ENCODE data around the gene CDK10. TPM values are rescaled to one million over a fixed set of nuclear protein-coding genes. Genes with fewer than 3 reads are reported as not detected.

The CDK10 gene
- total and polyA plus RNA-seq, 9 of the 15 experiments (the other 6 are each of a cell fraction or from before 2014, with no cell fraction given), result 2.0 to 85.1 (median 40.1) TPM

DNA sequence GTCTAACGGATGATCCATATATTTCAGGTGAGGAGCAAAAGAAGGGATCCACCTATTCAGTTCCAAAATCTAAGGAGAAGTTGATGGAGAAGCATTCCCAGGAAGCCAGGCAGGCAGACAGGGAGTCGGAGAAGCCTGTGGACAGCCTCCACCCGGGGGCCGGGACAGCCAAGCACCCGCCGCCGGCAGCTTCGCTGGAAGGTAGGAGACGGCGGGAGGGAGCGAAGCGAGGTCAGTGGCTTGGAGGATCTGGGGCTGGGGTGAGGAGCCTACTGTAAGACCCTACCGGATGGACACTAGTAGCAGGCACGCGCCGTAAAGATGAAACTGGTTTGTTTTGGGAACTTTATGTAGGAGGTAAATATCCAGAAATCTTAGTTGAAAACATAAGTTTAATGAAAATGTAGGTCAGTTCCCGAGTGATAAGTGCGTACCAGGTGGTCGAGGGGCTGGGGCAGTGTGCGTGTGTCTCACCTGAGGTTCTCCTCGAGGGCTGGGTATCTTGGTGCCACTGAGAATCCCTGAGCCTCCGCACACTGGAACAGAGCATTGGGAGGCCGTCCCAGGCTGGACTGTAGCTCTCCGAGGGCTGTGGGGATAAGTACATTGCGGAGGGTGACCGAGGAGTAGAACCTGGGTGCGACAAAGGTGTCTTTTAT lies 28.1 kb upstream of the CDK10 start (continued):
- TF ChIP-seq NELFE (IDR thresholded peaks at IDR 0.05; ENCODE audit: insufficient read depth, insufficient read length), result no peak
- peak; percentile 16; the same call in 1 of the 2 replicates for TF ChIP-seq HDAC2 (IDR thresholded peaks at IDR 0.05)
- no peak for TF ChIP-seq PCBP1 (IDR thresholded peaks at IDR 0.05; ENCODE audit: low read depth, low read length, poor library complexity, severe bottlenecking)
- TF ChIP-seq, protein P1, sequence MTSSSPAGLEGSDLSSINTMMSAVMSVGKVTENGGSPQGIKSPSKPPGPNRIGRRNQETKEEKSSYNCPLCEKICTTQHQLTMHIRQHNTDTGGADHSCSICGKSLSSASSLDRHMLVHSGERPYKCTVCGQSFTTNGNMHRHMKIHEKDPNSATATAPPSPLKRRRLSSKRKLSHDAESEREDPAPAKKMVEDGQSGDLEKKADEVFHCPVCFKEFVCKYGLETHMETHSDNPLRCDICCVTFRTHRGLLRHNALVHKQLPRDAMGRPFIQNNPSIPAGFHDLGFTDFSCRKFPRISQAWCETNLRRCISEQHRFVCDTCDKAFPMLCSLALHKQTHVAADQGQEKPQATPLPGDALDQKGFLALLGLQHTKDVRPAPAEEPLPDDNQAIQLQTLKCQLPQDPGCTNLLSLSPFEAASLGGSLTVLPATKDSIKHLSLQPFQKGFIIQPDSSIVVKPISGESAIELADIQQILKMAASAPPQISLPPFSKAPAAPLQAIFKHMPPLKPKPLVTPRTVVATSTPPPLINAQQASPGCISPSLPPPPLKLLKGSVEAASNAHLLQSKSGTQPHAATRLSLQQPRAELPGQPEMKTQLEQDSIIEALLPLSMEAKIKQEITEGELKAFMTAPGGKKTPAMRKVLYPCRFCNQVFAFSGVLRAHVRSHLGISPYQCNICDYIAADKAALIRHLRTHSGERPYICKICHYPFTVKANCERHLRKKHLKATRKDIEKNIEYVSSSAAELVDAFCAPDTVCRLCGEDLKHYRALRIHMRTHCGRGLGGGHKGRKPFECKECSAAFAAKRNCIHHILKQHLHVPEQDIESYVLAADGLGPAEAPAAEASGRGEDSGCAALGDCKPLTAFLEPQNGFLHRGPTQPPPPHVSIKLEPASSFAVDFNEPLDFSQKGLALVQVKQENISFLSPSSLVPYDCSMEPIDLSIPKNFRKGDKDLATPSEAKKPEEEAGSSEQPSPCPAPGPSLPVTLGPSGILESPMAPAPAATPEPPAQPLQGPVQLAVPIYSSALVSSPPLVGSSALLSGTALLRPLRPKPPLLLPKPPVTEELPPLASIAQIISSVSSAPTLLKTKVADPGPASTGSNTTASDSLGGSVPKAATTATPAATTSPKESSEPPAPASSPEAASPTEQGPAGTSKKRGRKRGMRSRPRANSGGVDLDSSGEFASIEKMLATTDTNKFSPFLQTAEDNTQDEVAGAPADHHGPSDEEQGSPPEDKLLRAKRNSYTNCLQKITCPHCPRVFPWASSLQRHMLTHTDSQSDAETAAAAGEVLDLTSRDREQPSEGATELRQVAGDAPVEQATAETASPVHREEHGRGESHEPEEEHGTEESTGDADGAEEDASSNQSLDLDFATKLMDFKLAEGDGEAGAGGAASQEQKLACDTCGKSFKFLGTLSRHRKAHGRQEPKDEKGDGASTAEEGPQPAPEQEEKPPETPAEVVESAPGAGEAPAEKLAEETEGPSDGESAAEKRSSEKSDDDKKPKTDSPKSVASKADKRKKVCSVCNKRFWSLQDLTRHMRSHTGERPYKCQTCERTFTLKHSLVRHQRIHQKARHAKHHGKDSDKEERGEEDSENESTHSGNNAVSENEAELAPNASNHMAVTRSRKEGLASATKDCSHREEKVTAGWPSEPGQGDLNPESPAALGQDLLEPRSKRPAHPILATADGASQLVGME (CRISPR knock-in tag; IDR thresholded peaks at IDR 0.05), result 0 out of 2 replicates have a peak, but pooled peaks have one; percentile 26
- 0 out of 2 replicates have a peak, but pooled peaks have one; percentile 7 for TF ChIP-seq SMAD4 (CRISPR knock-in tag; conservative IDR thresholded peaks at IDR 0.05)
- 0 out of 2 replicates have a peak, but pooled peaks have one; percentile 2 for TF ChIP-seq CTBP1 (IDR thresholded peaks at IDR 0.05; ENCODE audit: borderline replicate concordance)
- no peak for TF ChIP-seq PURB (CRISPR knock-in tag; IDR thresholded peaks at IDR 0.05; ENCODE audit: low read depth)
- peak; percentile 15; the same call in 1 of the 2 replicates for TF ChIP-seq ZBTB9 (CRISPR knock-in tag; IDR thresholded peaks at IDR 0.05)
- TF ChIP-seq ELF4 (CRISPR knock-in tag; IDR thresholded peaks at IDR 0.05), result peak; percentile 17; the same call in 1 of the 2 replicates
- TF ChIP-seq, protein P2, sequence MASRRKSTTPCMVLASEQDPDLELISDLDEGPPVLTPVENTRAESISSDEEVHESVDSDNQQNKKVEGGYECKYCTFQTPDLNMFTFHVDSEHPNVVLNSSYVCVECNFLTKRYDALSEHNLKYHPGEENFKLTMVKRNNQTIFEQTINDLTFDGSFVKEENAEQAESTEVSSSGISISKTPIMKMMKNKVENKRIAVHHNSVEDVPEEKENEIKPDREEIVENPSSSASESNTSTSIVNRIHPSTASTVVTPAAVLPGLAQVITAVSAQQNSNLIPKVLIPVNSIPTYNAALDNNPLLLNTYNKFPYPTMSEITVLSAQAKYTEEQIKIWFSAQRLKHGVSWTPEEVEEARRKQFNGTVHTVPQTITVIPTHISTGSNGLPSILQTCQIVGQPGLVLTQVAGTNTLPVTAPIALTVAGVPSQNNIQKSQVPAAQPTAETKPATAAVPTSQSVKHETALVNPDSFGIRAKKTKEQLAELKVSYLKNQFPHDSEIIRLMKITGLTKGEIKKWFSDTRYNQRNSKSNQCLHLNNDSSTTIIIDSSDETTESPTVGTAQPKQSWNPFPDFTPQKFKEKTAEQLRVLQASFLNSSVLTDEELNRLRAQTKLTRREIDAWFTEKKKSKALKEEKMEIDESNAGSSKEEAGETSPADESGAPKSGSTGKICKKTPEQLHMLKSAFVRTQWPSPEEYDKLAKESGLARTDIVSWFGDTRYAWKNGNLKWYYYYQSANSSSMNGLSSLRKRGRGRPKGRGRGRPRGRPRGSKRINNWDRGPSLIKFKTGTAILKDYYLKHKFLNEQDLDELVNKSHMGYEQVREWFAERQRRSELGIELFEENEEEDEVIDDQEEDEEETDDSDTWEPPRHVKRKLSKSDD (conservative IDR thresholded peaks at IDR 0.05; ENCODE audit: low read length), result no peak
- peak in 1 of 2 experiments; percentile 53; a peak in 1 of 4 replicates for TF ChIP-seq UBTF (IDR thresholded peaks at IDR 0.05; ENCODE audit: borderline replicate concordance in 1 of 2, low read depth in 2 of 2, low read length in 2 of 2)
